RWPE2 (cell line): ENCODE data around the gene DECR2.
A peak's percentile ranks its signal among the peaks of the same experiment; 100 is the strongest.

Experiments used
- ATAC-seq: fragments of 200-7000 bp; cut with Tn5 transposase; 3 replicates; pipeline ENCODE4 v1.9.1; 2021; ENCODE audit warnings: low read depth
- DNase-seq: peaks from one replicate; pipeline ENCODE4 v3.0.0-alpha.2; 2020; ENCODE audit warnings: low spot score
- H3K27ac ChIP-seq: fragments of 450-650 bp; 2 replicates; pipeline ENCODE4 v1.5.1; 2017; ENCODE audit warnings: mild to moderate bottlenecking; ENCODE audit not compliant: poor library complexity, severe bottlenecking
- H3K27me3 ChIP-seq: fragments of 250-450 bp; sonication (Bioruptor Pico); 2 replicates; pipeline ENCODE4 v1.5.1; 2021; ENCODE audit warnings: mild to moderate bottlenecking, moderate library complexity; ENCODE audit not compliant: insufficient read depth, poor library complexity, severe bottlenecking
- H3K36me3 ChIP-seq: fragments of 250-450 bp; sonication (Bioruptor Pico); 2 replicates; pipeline ENCODE4 v1.5.1; 2020; ENCODE audit warnings: low read depth, mild to moderate bottlenecking, moderate library complexity
- H3K4me1 ChIP-seq: fragments of 250-450 bp; sonication (Bioruptor Pico); 2 replicates; pipeline ENCODE4 v1.5.1; 2021; ENCODE audit warnings: mild to moderate bottlenecking, moderate library complexity; ENCODE audit not compliant: insufficient read depth, poor library complexity, severe bottlenecking
- H3K4me3 ChIP-seq: fragments of 250-450 bp; sonication (Bioruptor Pico); 2 replicates; pipeline ENCODE4 v1.5.1; 2021; ENCODE audit warnings: mild to moderate bottlenecking, moderate library complexity; ENCODE audit not compliant: severe bottlenecking
- H3K9me3 ChIP-seq: fragments of 250-450 bp; sonication (Bioruptor Pico); 2 replicates; pipeline ENCODE4 v1.5.1; 2021; ENCODE audit warnings: mild to moderate bottlenecking, moderate library complexity; ENCODE audit not compliant: severe bottlenecking
- CTCF ChIP-seq: fragments of 450-650 bp; IDR thresholded peaks from one replicate; pipeline ENCODE4 v1.5.1; 2017; ENCODE audit warnings: mild to moderate bottlenecking, moderate library complexity; ENCODE audit not compliant: poor library complexity, severe bottlenecking

Gene DECR2

GRCh38 chr16:354971-355461 lies 46.7 kb upstream of the DECR2 start:
- Histone ChIP-seq H3K4me3 (no peak overlapping the region), H3K27ac (peak overlapping the region; percentile 79), H3K9me3 (no peaks in the 10 kb centered on the region), H3K36me3 (peaks cover 10% of the 10 kb centered on the region), H3K27me3 (no peaks in the 10 kb centered on the region), H3K4me1 (peaks cover 19% of the 10 kb centered on the region)
- DNase-seq, result no peak
- no peak for TF ChIP-seq CTCF
- ATAC-seq, result no peak

GRCh38 chr16:356741-357140 lies 44.9 kb upstream of the DECR2 start:
- no peaks in the 10 kb centered on the region for H3K36me3 ChIP-seq
- ATAC-seq (no peak), DNase-seq (no peak)
- peaks cover 14% of the 10 kb centered on the region for H3K4me1 ChIP-seq
- no peaks in the 10 kb centered on the region for H3K9me3 ChIP-seq
- TF ChIP-seq CTCF, result no peak
- H3K27me3 ChIP-seq, result no peaks in the 10 kb centered on the region
- no peak overlapping the region for H3K4me3 ChIP-seq
- H3K27ac ChIP-seq, result no peak overlapping the region

GRCh38 chr16:359067-359763 lies 42.5 kb upstream of the DECR2 start:
- TF ChIP-seq CTCF, result no peak
- H3K27me3 ChIP-seq, result no peaks in the 10 kb centered on the region
- ATAC-seq (no peak), DNase-seq (no peak)
- H3K4me3 ChIP-seq, result no peak overlapping the region
- no peak overlapping the region for H3K27ac ChIP-seq
- no peaks in the 10 kb centered on the region for H3K36me3 ChIP-seq
- H3K9me3 ChIP-seq, result no peaks in the 10 kb centered on the region
- H3K4me1 ChIP-seq, result peaks cover 4% of the 10 kb centered on the region

- H3K27ac ChIP-seq, result no peak overlapping the region
- DNase-seq (no peak), ATAC-seq (no peak)
- H3K4me1 ChIP-seq, result no peaks in the 10 kb centered on the region
- no peaks in the 10 kb centered on the region for H3K27me3 ChIP-seq
- no peaks in the 10 kb centered on the region for H3K36me3 ChIP-seq
- no peaks in the 10 kb centered on the region for H3K9me3 ChIP-seq
- no peak overlapping the region for H3K4me3 ChIP-seq
- TF ChIP-seq CTCF, result no peak
These were observed 41.6 kb upstream of the DECR2 start for GRCh38 chr16:359871-360697.
